Right cardiac atrium (tissue), 5 donors: ENCODE results near the gene SHANK3. TPM values are rescaled to one million over a fixed set of nuclear protein-coding genes. Genes with fewer than 3 reads are reported as not detected.

Experiments
- ATAC-seq, 2 donors: fragments of 200-7000 bp; cut with Tn5 transposase; one replicate each; pipeline versions ENCODE4 v1.8.0 to v1.9.1; 2020; ENCODE audit warnings: moderate library complexity in 2 of 2, mild to moderate bottlenecking in 1 of 2
- DNase-seq, 3 donors: peaks; one replicate each; pipeline ENCODE4 v3.0.0-alpha.2; 2020
- H3K27ac ChIP-seq: one replicate; pipeline ENCODE4 v1.5.1; 2013; ENCODE audit warnings: mild to moderate bottlenecking, low read length, control low read depth, moderate library complexity
- H3K27me3 ChIP-seq: one replicate; pipeline ENCODE4 v1.6.1; 2013; ENCODE audit not compliant: control insufficient read depth, insufficient read depth
- H3K4me1 ChIP-seq: one replicate; pipeline ENCODE4 v1.6.1; 2013; ENCODE audit warnings: low read length; ENCODE audit not compliant: control insufficient read depth, insufficient read depth
- H3K4me3 ChIP-seq: one replicate; pipeline ENCODE4 v1.5.1; 2013; ENCODE audit warnings: low read length, control low read depth
- H3K9me3 ChIP-seq: one replicate; pipeline ENCODE4 v1.6.1; 2013; ENCODE audit warnings: low read length; ENCODE audit not compliant: control insufficient read depth
- WGBS: extraction: QIAGEN DNeasy Blood & Tissue Kit; methylation state at CpG from one replicate; pipeline ENCODE4 v1.1.7; 2013; 5-methylcytosine and 5-hydroxymethylcytosine counted together
- intact Hi-C, 4 donors: fragments of 100-400 bp; cut with DNase I; formaldehyde crosslinking; loops; one replicate each; pipeline versions ENCODE4 v1.11.0 to v1.14.0; 2022 to 2023
- polyA plus RNA-seq: library from polyadenylated mRNA; stranded (reverse); fragments of 200-250 nt; gene quantifications from one replicate; pipeline ENCODE4 v1.2.3, GENCODE V29; 2013
- total RNA-seq, 4 donors: library from RNA; stranded (reverse); fragmentation: NEBNext Ultra II Directional; extraction: Animal tissue kit (Norgen Biotek cat#: 25700); gene quantifications; one replicate each; pipeline ENCODE4 v1.2.1, GENCODE V29; 2021
- donor health status: healthy with polysubstance abuse.
- donor health status: DM: no; HTN: yes; CAD: no.
- donor health status: DM: no; HTN: no; CAD: no.
- donor health status: DM: no; HTN: yes; CAD: no; lungs with severe emphysema.
- donor health status: DM: yes; HTN: yes; CAD: no.

Gene SHANK3
- total and polyA plus RNA-seq, 5 donors: 18.7 to 28.9 (median 26.7) TPM

- 4% methylated on average over 67 of the region's 69 CpGs for WGBS
- H3K4me1 ChIP-seq: peaks cover 2% of the 10 kb centered on the region
- ATAC-seq (peak in 1 of 2 donors; percentile 7), DNase-seq (no peak)
- H3K27ac ChIP-seq: peak overlapping the region; percentile 40
- H3K9me3 ChIP-seq: no peaks in the 10 kb centered on the region
- intact Hi-C loops: no loop called here
- H3K27me3 ChIP-seq: no peaks in the 10 kb centered on the region
- H3K4me3 ChIP-seq: peak overlapping the region; percentile 69
Measured at GRCh38 chr22:50673231-50674129, 857 bp downstream of the SHANK3 start.

GRCh38 chr22:50674130-50674500, 1.5 kb downstream of the SHANK3 start:
- Histone ChIP-seq H3K27me3 (no peaks in the 10 kb centered on the region), H3K4me3 (peak overlapping the region; percentile 69), H3K27ac (no peak overlapping the region), H3K9me3 (no peaks in the 10 kb centered on the region), H3K4me1 (peaks cover 2% of the 10 kb centered on the region)
- 1% methylated on average over 42 of the region's 43 CpGs for WGBS
- peak in 1 of 3 donors; percentile 55 for DNase-seq
- no peak for ATAC-seq
- intact Hi-C loops: no loop called here

GRCh38 chr22:50674606-50675552, 2.3 kb downstream of the SHANK3 start:
- Histone ChIP-seq H3K4me1 (peaks cover 2% of the 10 kb centered on the region), H3K9me3 (no peaks in the 10 kb centered on the region), H3K4me3 (peak overlapping the region; percentile 69), H3K27me3 (no peaks in the 10 kb centered on the region), H3K27ac (peak overlapping the region; percentile 10)
- ATAC-seq (no peak), DNase-seq (peak in 1 of 3 donors; percentile 68)
- 4% methylated on average over 105 of the region's 105 CpGs for WGBS
- intact Hi-C loops: no loop called here

GRCh38 chr22:50675553-50676179, 3.0 kb downstream of the SHANK3 start:
- Histone ChIP-seq H3K4me1 (peaks cover 2% of the 10 kb centered on the region), H3K27me3 (no peaks in the 10 kb centered on the region), H3K4me3 (peak overlapping the region; percentile 69), H3K27ac (peak overlapping the region; percentile 10), H3K9me3 (no peaks in the 10 kb centered on the region)
- 61% methylated on average over 9 of the region's 9 CpGs for WGBS
- intact Hi-C loops: no loop called here
- DNase-seq: no peak
- no peak for ATAC-seq

GRCh38 chr22:50676180-50676636, 3.6 kb downstream of the SHANK3 start:
- H3K4me3 ChIP-seq: peak overlapping the region; percentile 2
- no peak overlapping the region for H3K27ac ChIP-seq
- peaks cover 1% of the 10 kb centered on the region for H3K4me1 ChIP-seq
- intact Hi-C loops: no loop called here
- H3K9me3 ChIP-seq: no peaks in the 10 kb centered on the region
- ATAC-seq (no peak), DNase-seq (no peak)
- no peaks in the 10 kb centered on the region for H3K27me3 ChIP-seq
- WGBS: 68% methylated on average over 14 of the region's 14 CpGs

- peak overlapping the region; percentile 2 for H3K4me3 ChIP-seq
- intact Hi-C loops: no loop called here
- no peak overlapping the region for H3K27ac ChIP-seq
- no peak for ATAC-seq
- no peaks in the 10 kb centered on the region for H3K27me3 ChIP-seq
- 61% methylated on average over 10 of the region's 10 CpGs for WGBS
- DNase-seq: no peak
- no peaks in the 10 kb centered on the region for H3K9me3 ChIP-seq
- no peaks in the 10 kb centered on the region for H3K4me1 ChIP-seq
Measured at GRCh38 chr22:50676661-50677492, 4.3 kb downstream of the SHANK3 start.

- ATAC-seq (no peak), DNase-seq (no peak)
- H3K27ac ChIP-seq: no peak overlapping the region
- H3K27me3 ChIP-seq: no peaks in the 10 kb centered on the region
- 73% methylated on average over 13 of the region's 13 CpGs for WGBS
- intact Hi-C loops: no loop called here
- no peaks in the 10 kb centered on the region for H3K4me1 ChIP-seq
- H3K9me3 ChIP-seq: no peaks in the 10 kb centered on the region
- H3K4me3 ChIP-seq: peak overlapping the region; percentile 0
Measured at GRCh38 chr22:50677493-50678217, 5.0 kb downstream of the SHANK3 start.

GRCh38 chr22:50678218-50678650, 5.6 kb downstream of the SHANK3 start:
- H3K27me3 ChIP-seq: no peaks in the 10 kb centered on the region
- H3K4me1 ChIP-seq: no peaks in the 10 kb centered on the region
- DNase-seq: peak in 1 of 3 donors; percentile 45
- intact Hi-C loops: no loop called here
- no peak for ATAC-seq
- 80% methylated on average over 17 of the region's 17 CpGs for WGBS
- no peak overlapping the region for H3K4me3 ChIP-seq
- no peak overlapping the region for H3K27ac ChIP-seq
- no peaks in the 10 kb centered on the region for H3K9me3 ChIP-seq

GRCh38 chr22:50678651-50679521, 6.3 kb downstream of the SHANK3 start:
- WGBS: 84% methylated on average over 30 of the region's 30 CpGs
- peak in 1 of 2 donors; percentile 3 for ATAC-seq
- H3K27me3 ChIP-seq: no peaks in the 10 kb centered on the region
- intact Hi-C loops: no loop called here
- no peak overlapping the region for H3K27ac ChIP-seq
- no peaks in the 10 kb centered on the region for H3K4me1 ChIP-seq
- no peak for DNase-seq
- H3K4me3 ChIP-seq: no peak overlapping the region
- H3K9me3 ChIP-seq: no peaks in the 10 kb centered on the region
